RWPE2 (cell line): ENCODE data around the gene CITED4.
A peak's percentile ranks its signal among the peaks of the same experiment; 100 is the strongest.

Experiments
- ATAC-seq: fragments of 200-7000 bp; cut with Tn5 transposase; 3 replicates; pipeline ENCODE4 v1.9.1; 2021; ENCODE audit warnings: low read depth
- DNase-seq: peaks from one replicate; pipeline ENCODE4 v3.0.0-alpha.2; 2020; ENCODE audit warnings: low spot score
- H3K27ac ChIP-seq: fragments of 450-650 bp; 2 replicates; pipeline ENCODE4 v1.5.1; 2017; ENCODE audit warnings: mild to moderate bottlenecking; ENCODE audit not compliant: poor library complexity, severe bottlenecking
- H3K27me3 ChIP-seq: fragments of 250-450 bp; sonication (Bioruptor Pico); 2 replicates; pipeline ENCODE4 v1.5.1; 2021; ENCODE audit warnings: mild to moderate bottlenecking, moderate library complexity; ENCODE audit not compliant: insufficient read depth, poor library complexity, severe bottlenecking
- H3K36me3 ChIP-seq: fragments of 250-450 bp; sonication (Bioruptor Pico); 2 replicates; pipeline ENCODE4 v1.5.1; 2020; ENCODE audit warnings: low read depth, mild to moderate bottlenecking, moderate library complexity
- H3K4me1 ChIP-seq: fragments of 250-450 bp; sonication (Bioruptor Pico); 2 replicates; pipeline ENCODE4 v1.5.1; 2021; ENCODE audit warnings: mild to moderate bottlenecking, moderate library complexity; ENCODE audit not compliant: insufficient read depth, poor library complexity, severe bottlenecking
- H3K4me3 ChIP-seq: fragments of 250-450 bp; sonication (Bioruptor Pico); 2 replicates; pipeline ENCODE4 v1.5.1; 2021; ENCODE audit warnings: mild to moderate bottlenecking, moderate library complexity; ENCODE audit not compliant: severe bottlenecking
- H3K9me3 ChIP-seq: fragments of 250-450 bp; sonication (Bioruptor Pico); 2 replicates; pipeline ENCODE4 v1.5.1; 2021; ENCODE audit warnings: mild to moderate bottlenecking, moderate library complexity; ENCODE audit not compliant: severe bottlenecking
- CTCF ChIP-seq: fragments of 450-650 bp; IDR thresholded peaks from one replicate; pipeline ENCODE4 v1.5.1; 2017; ENCODE audit warnings: mild to moderate bottlenecking, moderate library complexity; ENCODE audit not compliant: poor library complexity, severe bottlenecking

The CITED4 gene

GRCh38 chr1:40877698-40878097 is 15.5 kb upstream of the CITED4 start:
- Histone ChIP-seq H3K4me3 (no peak overlapping the region), H3K4me1 (peaks cover 43% of the 10 kb centered on the region), H3K27me3 (no peaks in the 10 kb centered on the region), H3K36me3 (no peaks in the 10 kb centered on the region), H3K27ac (peak overlapping the region; percentile 98), H3K9me3 (peaks cover 6% of the 10 kb centered on the region)
- ATAC-seq (peak; percentile 81), DNase-seq (peak; percentile 95)
- no peak for TF ChIP-seq CTCF

GRCh38 chr1:40876891-40877290 is 14.7 kb upstream of the CITED4 start:
- Histone ChIP-seq H3K9me3 (peaks cover 6% of the 10 kb centered on the region), H3K27me3 (no peaks in the 10 kb centered on the region), H3K36me3 (no peaks in the 10 kb centered on the region), H3K27ac (peak overlapping the region; percentile 98), H3K4me1 (peaks cover 47% of the 10 kb centered on the region), H3K4me3 (no peak overlapping the region)
- DNase-seq (no peak), ATAC-seq (no peak)
- no peak for TF ChIP-seq CTCF

GRCh38 chr1:40876436-40876761 is 14.2 kb upstream of the CITED4 start:
- Histone ChIP-seq H3K27ac (peak overlapping the region; percentile 98), H3K4me3 (no peak overlapping the region), H3K9me3 (peaks cover 6% of the 10 kb centered on the region), H3K36me3 (no peaks in the 10 kb centered on the region), H3K27me3 (no peaks in the 10 kb centered on the region), H3K4me1 (peaks cover 47% of the 10 kb centered on the region)
- DNase-seq = no peak
- TF ChIP-seq CTCF = no peak
- ATAC-seq = no peak

GRCh38 chr1:40873863-40874472 is 11.8 kb upstream of the CITED4 start:
- H3K9me3 ChIP-seq = peaks cover 6% of the 10 kb centered on the region
- TF ChIP-seq CTCF = no peak
- H3K36me3 ChIP-seq = no peaks in the 10 kb centered on the region
- H3K4me1 ChIP-seq = peaks cover 47% of the 10 kb centered on the region
- DNase-seq = no peak
- ATAC-seq = no peak
- peak overlapping the region; percentile 98 for H3K27ac ChIP-seq
- H3K4me3 ChIP-seq = no peak overlapping the region
- no peaks in the 10 kb centered on the region for H3K27me3 ChIP-seq

- Histone ChIP-seq H3K36me3 (no peaks in the 10 kb centered on the region), H3K27ac (peak overlapping the region; percentile 98), H3K27me3 (no peaks in the 10 kb centered on the region), H3K4me1 (peaks cover 41% of the 10 kb centered on the region), H3K9me3 (peaks cover 6% of the 10 kb centered on the region), H3K4me3 (no peak overlapping the region)
- no peak for TF ChIP-seq CTCF
- ATAC-seq (no peak), DNase-seq (no peak)
Measured at GRCh38 chr1:40872276-40872675, 10.1 kb upstream of the CITED4 start.
